CD4-positive, alpha-beta T cell treated with Interleukin-6 for 4 hours (primary cell): ENCODE measurements around the gene ROPN1L.
"Not testable (repeated sequence)": the region's sequence is repeated elsewhere in the genome, so short reads cannot be mapped to it uniquely, and the experiment has no call there.

Experiments used
- DNase-seq: peaks from one replicate; pipeline ENCODE4 v3.0.0-alpha.2; 2020; ENCODE audit warnings: mixed read lengths

Gene ROPN1L

DNA sequence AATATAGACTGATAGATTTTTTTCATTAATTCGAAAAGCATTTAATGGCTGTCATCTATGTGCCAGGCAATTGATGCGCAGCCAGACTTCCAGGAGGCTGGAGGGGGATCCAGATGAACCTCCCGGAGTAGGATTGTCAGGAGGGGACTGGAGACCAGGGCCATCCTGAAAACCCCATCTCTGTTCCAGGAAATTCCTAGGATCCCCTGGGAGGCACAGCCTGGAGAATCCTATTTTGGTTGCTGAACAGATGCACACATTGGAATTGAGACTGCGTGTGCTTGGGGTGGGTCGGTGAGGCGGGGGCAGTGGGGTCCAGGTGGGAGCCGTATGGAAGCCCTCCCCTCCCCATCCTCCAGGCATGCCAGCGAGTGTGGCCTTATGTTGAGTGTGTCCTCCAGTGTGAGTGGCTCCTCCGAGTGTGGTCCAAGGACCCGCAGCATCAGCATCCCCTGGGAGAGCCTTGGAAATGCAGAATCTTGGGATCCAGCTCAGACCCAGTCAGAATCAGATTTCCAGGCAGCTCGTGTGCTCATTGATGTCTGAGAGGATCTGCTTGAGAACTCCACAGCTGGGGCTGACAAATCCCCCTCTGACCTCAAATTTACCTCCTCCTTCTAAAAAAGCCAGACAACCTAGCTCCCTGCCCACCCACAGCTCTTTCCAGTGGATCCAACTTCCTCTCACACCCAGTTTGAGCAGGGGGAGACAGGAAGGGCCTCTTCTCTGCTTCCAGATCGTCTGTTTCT is 38.7 kb downstream of the ROPN1L start:
- DNase-seq = no peak

DNA sequence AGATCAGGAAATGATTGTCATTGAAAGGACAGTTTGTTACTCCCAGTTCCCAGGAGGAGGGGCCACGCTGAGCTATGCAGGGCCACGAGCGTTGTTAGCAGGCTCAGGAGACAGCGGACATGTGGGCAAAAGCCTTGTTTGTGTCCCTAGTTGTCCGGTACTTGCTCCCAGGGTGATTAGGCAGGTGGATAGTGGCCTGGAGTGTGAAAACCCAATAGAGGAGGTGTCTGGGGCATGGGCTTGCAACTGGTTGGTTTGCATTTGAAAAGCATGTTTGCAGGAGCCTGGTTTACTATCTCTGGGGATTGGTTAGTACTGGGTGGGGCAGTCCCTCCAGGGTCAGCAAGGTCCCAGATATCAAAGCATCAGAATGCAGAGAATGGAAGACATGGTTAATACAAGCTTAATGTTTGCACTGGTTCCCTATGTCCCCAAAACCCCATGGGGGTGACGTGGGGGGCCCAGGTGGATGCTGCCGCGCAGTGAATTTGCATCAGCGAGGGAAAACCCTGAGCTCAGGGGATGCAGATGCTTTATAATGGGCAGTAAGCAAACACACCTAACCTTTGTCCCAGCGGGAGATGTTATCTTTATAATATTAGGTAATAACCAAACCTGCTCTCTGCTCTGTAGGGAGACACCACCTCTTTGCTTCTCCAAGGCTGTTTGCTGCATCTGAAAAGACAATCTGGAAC is 39.7 kb downstream of the ROPN1L start:
- no peak for DNase-seq

DNA sequence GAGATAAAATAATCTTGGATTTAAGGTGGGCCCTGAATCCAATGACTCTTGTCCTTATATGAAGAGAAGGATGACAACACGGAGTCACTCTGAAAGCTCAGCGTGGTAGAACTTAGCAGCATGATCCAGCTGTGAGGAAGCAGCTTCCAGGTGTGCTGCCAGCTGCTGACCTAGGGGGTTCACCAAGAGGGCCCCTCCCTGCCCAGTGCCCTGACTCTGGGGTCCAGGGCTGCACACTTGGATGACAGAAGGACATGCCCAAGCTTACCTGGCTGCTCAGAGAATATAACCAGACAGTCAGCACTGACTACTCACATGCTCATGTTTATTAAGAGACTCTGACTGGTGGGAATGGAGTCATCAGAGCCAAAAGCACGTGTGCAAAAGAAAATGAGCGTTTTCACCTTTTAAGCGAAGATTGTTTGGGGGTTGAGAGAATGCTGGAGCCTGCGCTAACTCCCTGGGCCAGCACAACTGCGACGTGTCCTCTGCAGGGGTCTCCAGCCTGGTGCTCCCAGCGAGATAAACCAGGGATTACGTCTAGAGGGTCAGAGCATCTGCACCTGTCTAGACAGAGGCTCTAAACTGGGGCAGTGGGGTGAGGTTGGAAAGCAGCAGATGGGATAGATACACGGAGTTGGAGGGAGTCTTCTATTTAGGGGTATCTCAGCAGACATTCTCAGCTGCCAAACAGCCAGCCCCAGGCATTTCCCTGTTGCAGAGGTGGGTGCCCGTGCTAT is 41.3 kb downstream of the ROPN1L start:
- DNase-seq = no peak

DNA sequence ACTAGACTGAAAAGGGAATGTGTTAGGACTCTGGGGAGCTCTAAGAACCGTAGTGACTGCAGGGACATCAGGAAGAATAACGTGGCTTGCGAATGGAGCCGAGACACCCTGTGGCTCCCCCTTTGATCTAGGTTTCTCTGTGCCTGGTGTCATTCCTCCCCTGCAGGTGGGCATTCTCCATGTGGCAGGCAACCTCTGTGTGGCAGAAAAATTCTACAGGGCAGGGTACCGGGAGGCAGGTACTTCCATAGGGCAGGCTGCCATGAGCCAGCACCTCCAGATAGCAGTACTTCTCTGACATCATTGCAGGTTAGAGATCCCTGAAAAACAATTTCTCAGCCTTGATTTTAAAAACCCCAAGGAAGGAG is 43.1 kb downstream of the ROPN1L start:
- DNase-seq = no peak

DNA sequence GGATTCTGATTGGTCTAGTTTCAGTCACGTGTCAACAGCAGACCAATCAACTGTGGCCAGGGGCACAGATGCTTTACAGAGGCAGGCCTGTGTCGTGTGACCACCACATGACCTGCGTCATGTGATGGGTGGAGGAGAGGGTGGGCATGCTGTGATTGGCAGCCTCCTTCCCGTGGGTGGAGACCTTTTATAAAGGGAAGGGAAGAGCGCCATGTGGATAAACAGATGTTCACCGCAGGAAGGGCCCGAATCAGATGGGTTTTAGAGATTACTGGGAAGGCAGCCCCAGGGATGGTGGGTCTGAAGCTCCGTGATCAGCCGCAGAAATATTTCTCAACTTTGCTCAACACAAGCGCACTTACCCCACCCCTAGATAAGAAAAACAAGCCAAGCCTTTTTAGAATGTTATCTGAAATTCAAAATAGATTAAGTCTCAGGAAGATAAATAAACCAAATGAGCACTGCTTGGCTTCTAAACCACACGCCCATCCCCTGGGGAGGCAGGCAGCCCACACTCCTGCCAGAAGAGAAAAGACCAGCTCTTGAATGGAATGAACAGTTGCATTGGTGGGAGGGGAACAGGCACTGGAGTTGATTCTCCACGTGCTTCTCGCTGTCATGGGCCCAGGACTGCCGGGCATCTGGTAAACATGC is 43.6 kb downstream of the ROPN1L start:
- DNase-seq = no peak

DNA sequence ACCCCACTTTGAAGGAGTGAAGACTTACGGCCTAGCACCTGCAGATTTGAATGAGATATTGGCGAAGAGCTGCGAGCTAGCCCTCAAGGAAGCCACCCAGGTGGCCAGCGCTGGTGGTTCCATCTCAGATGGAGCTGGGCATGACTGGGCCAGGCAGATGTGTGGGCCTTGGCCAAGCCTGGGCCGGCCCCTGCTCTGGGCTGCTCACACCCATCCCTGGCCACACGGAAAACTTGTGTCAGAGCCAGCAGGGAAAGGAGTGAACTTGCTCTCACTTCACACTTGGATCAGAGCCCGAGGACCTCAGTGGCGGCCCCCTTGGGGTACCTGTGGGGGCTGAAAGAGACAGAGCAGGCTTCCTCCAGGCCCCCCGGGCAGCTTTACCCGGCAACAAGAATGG is 44.2 kb downstream of the ROPN1L start:
- no peak for DNase-seq

DNA sequence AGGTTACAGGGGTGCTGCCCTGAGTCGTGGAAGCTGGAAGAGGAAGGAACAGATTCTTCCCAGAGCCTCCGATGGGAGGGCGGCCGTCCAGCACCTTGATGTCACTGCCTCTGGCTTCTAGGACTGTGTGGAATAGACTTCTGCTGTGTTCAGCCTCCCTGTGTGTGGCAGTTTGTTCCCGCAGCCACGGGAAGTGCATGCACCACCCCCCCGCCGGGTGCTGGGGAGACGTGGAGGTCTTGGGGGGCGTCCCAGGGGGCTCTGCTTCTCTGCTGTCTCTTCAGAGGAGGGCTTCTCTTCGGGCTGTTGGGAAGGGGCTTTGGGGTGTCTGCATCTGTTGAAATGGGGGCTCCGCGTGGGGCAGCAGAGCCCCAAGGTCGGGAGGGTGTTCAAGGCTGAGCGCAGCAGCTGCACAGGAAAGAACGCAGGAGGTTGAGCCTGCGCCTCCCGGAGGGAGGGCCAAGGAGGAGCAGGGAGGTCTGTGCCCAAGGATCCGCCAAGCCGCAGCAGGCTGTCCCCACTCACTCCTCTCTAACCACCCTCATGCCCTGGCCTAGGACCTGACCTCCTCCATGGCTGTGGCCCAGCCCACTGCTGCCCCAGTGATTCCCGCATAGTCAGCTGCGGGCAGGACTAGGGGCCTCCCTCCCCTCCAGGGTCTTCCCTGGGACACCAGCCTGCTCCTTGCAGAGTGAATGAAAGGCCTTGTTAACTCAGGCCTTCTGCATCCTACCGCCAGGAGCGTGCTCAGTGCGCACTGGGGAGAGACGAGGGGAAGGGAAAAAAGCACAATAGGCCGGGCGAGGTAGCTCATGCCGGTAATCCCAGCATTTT is 45.0 kb downstream of the ROPN1L start:
- DNase-seq = no peak

DNA sequence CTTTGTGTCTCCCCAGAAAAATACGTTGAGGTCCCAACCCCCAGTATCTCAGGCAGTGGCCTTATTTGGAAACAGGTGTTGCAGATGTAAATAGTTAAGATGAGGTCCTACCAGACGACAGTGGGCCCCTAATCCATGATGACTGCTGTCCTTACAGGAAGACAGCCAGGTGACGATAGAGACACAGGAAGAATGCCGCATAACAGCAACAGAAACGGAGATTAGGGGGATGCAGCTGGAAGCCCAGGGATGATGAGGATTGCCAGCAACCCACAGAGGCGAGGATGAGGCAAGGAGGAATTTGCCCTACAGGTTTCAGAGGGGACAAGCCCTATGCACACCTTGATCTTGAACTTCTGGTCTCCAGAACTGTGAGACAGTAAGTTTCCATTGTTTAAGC is 46.5 kb downstream of the ROPN1L start:
- DNase-seq = no peak

DNA sequence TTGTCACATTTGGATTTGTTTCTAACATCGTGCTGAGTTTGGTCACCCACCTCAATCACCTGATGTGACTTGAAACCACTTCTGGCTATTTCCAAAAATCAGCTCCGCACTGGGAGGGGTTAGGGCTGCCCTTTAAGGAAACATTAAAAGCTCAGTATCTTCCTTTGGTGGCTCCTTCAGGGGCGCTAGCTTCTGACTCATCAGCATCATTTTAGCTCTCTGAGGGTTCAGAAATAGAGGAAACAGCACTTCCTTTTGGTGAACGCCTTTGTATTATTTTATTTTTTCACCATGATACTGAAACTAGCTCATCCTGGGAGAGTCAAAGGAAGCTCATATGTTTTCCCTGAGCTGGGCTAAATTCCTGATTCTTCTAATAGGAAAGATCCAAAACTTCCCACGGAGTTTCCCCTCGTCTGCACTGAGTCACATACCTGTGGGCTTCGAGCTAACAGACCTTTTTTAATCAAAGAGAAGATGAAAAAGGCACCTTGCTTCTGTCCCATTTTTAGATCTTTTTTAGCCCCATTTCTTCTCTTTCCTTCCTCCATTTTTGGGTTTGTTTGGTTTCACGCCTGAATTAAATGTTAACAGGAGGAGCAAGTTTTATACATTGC is 48.2 kb downstream of the ROPN1L start:
- DNase-seq = peak; percentile 14

DNA sequence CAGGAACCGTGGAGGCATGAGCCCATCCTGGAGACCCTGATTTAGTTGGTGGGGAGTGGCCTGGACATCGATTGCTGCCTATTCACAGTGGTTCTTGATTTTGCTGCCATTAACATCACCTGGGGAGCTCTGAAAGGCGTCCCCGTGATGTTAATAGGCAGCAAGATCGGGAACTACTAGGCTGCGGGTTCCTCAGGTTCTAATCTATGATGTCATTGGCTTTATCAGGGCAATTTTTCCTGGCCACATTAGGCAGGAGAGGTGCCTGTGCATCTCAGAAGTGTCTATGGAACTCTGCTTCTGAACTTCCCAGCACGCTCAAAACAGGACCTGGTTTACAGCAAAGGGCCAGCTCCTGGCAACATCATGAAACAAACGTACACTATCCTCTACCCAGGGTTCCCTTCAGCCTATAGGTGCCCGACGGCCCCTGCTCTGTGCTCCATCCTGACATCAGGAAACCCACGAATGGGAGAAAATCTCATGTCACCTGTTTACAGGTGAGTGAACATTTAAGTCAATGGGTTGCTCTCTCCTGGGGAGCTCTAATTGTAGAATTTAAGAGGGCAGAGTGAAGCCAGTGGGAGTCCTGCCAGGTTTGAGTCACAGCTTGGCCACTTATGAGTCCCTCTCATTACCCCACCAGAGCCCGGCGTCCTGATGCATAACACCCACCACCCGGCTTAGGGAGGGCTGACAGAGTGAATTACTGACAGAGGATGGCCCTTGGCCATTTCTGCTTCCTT is 49.4 kb downstream of the ROPN1L start:
- DNase-seq = no peak

DNA sequence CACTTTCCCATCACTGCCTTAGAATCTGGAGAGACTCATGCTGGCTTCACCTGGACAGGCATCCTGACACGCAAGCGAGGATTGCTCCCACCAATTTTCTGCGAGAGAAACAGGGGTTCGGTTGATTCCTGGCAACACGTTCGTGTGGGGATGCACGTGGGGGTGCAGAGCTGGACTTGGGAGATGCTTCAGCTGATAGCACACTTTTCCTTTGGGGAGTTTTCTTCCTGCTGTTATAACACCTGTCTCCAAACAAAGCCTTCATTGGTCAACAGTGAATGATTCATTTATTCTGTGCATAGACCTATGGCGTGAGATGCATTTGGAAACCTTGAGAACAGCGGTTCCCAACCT is 50.0 kb downstream of the ROPN1L start:
- no peak for DNase-seq

DNA sequence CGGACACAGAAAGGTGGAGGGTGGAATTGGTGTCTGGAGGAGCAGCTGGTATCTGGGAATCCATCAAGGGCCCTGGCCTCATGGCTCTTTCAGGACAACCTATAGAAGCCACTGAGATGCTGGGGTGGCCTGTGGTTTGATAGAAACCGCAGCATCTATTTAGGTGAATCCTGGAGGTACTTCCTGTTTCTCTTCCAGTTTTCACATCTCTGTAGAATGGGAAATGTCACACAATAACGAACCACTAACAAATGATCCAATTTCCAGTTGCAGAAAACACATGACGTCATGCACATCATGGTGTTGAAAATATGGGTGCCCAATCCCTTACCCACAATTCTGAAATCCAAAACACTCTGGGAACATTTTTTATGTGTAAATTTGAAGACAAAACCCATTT is 52.2 kb downstream of the ROPN1L start:
- DNase-seq = no peak

DNA sequence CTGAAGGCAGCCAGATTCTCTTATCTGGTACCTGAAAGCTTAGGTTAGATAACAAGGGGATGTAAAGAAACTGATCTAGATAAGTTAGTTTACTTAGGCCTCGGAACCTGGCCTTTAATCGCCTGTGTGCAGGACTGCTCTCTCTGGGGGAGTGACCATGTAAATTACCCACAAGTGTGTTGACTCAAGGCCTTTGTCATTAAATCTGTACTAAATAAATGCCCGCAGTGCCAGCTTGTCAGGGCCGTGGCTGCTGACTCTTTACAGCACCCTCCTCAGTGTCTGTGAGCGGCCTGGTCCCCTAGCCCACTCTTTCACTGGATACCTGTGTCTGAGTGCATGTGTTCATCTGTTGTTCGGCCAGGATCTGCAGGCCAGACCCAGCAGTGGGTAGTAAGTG is 52.8 kb downstream of the ROPN1L start:
- DNase-seq = not testable (repeated sequence)

DNA sequence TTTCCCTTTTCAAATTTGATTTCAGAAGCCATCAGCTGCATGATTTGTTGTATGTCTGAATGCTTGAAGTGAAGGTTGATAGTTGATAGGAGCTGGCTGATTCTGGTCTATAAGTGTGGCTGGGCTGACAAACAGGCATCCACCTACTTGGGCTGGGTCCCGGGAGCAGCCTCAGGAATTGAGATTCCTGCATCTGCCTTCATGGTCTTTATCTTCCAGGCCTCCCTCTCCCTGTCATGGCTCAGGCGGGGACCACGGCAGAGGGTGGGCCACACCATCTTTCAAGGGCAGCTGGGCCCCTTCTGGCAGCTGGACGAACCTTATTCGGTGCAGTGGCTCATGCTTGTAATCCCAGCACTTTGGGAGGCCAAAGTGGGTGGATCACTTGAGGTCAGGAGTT is 55.9 kb downstream of the ROPN1L start:
- DNase-seq = no peak

DNA sequence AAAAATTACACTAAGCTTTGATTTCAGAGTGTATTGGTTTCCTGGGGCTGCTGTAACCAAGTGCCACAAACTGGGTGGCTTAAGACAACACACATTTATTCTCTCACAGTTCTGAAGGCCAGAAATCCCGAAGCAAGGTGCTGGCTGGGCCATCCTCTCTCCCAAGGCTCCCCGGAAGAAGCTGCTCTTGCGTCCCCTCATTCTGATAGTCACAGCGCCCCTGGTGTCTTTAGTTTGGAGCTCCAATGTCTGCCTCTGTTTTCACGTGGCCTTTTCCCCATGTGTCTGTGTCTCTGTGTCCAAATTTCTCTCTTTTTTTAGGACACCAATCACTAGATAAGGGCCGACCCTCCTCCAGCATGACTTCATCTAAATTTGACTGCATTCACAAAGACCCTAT is 56.7 kb downstream of the ROPN1L start:
- DNase-seq = no peak

DNA sequence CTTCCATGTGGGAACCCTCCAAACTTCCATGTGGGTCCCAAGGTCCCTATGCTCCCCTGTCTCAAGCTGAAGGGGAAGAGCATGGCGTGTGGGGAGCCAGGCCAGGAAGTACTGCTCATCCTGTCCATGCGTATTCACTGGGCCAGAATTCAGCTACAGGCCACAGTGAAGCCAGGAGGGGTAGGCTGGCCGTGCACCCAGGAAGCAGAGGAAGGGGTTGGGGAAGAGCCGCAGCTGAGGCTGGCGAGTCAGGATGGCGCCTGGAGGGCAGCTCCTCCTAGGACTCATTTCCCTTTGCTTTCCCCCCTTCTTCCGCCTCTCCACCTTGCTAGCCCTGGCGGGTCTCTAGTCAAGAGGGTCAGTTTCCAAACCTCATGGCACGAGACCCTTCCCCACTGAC is 57.4 kb downstream of the ROPN1L start:
- DNase-seq = no peak

DNA sequence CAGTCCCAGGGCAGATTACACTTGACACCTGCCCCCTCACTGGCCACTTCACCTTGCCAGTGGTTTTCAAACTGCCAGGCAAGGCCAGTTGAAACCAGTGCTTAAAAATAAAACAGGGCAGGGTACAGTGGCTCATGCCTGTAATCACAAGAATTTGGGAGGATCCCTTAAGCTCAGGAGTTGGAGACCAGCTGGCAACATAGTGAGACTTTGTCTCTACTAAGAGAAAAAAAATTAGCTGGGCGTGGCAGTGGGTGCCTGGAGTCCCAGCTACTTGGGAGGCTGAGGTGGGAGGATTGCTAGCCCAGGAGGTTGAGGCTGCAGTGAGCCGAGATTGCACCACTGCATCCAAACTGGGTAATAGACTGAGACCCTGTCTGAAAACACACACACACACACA is 58.1 kb downstream of the ROPN1L start:
- DNase-seq = no peak

DNA sequence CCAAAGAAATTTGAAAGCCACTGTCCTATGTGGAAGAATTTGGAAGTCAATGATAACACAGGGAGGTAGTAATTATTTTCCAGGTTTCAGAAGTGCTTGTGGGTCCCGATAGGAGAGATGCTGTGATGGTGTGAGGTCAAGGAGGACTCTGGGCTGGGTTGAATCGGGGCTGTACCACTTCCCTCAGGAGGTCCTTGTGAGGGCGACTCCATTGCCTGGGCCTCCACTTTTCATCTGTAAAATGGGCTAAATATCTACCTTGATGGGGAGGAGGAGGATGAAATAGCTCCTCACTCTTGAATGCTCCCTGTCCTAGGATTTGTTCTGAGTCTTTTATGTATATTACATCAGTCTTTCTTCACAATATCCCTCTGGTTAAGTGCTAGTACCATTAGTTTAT is 59.0 kb downstream of the ROPN1L start:
- no peak for DNase-seq

DNA sequence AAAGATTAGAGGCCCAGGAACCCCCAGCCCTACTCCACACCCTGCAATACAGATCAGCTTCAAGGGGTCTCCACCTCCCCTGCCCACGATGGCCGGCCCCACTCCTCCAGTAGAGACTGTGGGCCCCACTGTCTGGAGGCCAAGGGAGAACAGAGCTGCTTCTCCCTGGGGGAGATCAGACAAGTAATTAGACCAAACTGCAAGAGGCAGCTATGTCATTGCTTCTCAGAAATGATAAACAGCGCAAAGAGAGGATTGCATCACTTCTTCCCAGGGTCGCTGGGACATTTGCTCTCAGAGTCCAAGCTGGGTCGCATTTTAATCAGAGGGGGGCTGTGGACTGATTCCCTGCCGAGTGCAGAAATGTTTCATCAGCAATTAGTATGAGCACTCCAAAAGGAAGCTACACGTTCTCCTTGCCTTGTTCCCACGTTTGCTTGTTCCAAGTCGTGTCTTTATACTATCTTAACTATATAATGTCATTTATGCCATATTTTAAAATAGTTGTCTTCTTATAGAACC is 59.9 kb downstream of the ROPN1L start:
- DNase-seq = no peak

DNA sequence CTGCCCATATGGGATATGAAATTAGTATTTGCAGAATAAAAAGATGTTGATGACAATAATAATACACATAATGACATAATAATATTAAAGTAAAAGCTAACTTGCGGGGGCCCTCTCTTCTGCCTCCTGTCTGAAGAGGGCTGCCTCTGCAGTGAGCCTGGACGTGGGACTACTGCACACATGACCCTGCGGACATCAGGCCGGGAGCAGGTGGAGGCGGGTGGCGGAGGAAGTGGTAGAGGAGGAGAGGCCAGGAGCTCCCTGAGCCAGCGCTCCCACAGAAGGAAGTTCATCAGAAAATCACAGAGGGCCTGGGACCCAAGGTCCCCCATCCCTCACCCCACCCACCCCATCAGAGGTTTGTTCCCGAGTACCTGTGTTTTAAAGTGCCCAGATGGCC is 60.5 kb downstream of the ROPN1L start:
- no peak for DNase-seq

DNA sequence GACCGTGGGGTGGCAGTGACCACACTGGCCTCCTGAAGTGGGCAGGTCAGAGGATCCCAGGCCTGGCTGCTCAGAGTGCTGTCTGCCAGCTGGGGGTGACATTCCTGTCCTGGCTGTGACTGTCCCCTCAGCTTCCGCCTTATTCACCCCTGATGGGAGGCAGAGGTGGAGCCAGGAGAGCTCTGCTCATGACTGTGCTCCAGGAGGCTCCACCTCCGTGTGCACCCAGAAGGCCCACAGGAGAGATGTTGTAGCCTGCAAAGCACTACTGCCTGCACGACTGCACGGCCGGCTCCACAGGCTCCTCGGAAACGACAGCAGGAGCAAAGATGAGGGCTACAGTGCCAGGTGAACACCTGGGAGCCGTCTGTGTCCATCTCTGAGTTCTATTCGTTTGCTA is 60.9 kb downstream of the ROPN1L start:
- DNase-seq = no peak
